SK-N-SH (cell line): ENCODE results near the gene TMOD4.

ENCODE experiments used
- CTCF ChIP-seq: fragments of 200-600 bp; sonication (generic); IDR thresholded peaks from 2 replicates; pipeline ENCODE4 v1.6.1; 2017; ENCODE audit warnings: antibody characterized with exemption, mild to moderate bottlenecking, moderate library complexity
- EP300 ChIP-seq, 2 experiments: IDR thresholded peaks; 2 replicates each; pipeline versions ENCODE4 v1.4.0 to v1.6.1; 2012; ENCODE audit warnings: borderline replicate concordance in 1 of 2, low read depth in 1 of 2, low read length in 1 of 2
- FOSL2 ChIP-seq: IDR thresholded peaks from 2 replicates; pipeline ENCODE4 v1.4.0; 2012; ENCODE audit warnings: low read depth, mild to moderate bottlenecking, moderate library complexity, borderline replicate concordance
- RAD21 ChIP-seq: IDR thresholded peaks from 2 replicates; pipeline ENCODE4 v1.6.1; 2012; ENCODE audit warnings: mild to moderate bottlenecking, low read length
- RFX5 ChIP-seq: IDR thresholded peaks from 2 replicates; pipeline ENCODE4 v1.6.1; 2012; ENCODE audit warnings: mild to moderate bottlenecking, improper control_type of control experiment, low read length
- SMC3 ChIP-seq: IDR thresholded peaks from 2 replicates; pipeline ENCODE4 v1.6.1; 2012; ENCODE audit warnings: low read depth, low read length, improper control_type of control experiment
- TCF12 ChIP-seq: IDR thresholded peaks from 2 replicates; pipeline ENCODE4 v1.4.0; 2012
- YY1 ChIP-seq: IDR thresholded peaks from 2 replicates; pipeline ENCODE4 v1.4.0; 2012; ENCODE audit warnings: low read depth, mild to moderate bottlenecking

- TF ChIP-seq TCF12 (no peak), CTCF (no peak), EP300 (IDR thresholded peaks at IDR 0.05; ENCODE audit: borderline replicate concordance in 1 of 2, low read depth in 1 of 2, low read length in 1 of 2) (no peak), FOSL2 (no peak), RFX5 (no peak), RAD21 (no peak), YY1 (no peak), SMC3 (no peak)
These were observed 29.7 kb downstream of the TMOD4 start for GRCh38 chr1:151146072-151146411.
